Gastroesophageal sphincter (tissue), 3 donors: ENCODE data around the gene TRHDE.

ENCODE experiments used
- CTCF ChIP-seq, 4 experiments: fragments of 200-600 bp in 2 of 4; fragments of 450-650 bp in 2 of 4; sonication (generic) in 1 of 4; IDR thresholded peaks; one replicate each; pipeline ENCODE4 v1.5.1; 2017 to 2019; ENCODE audit warnings: antibody characterized with exemption in 4 of 4, mild to moderate bottlenecking in 2 of 4, moderate library complexity in 2 of 4
- EP300 ChIP-seq: sonication (generic); formaldehyde crosslinking; IDR thresholded peaks from one replicate; pipeline ENCODE4 v1.6.1; 2017; ENCODE audit warnings: antibody characterized with exemption, mild to moderate bottlenecking
- POLR2AphosphoS5 ChIP-seq: sonication (generic); formaldehyde crosslinking; IDR thresholded peaks from one replicate; pipeline ENCODE4 v1.6.1; 2017; ENCODE audit warnings: antibody characterized with exemption

- no peak for TF ChIP-seq CTCF (IDR thresholded peaks at IDR 0.05)
- TF ChIP-seq EP300, result no peak
- TF ChIP-seq POLR2AphosphoS5, result no peak
Measured at GRCh38 chr12:72673853-72674252, 401.7 kb downstream of the TRHDE start.
